ENCODE data around the gene SPAG9. TPM values are rescaled to one million over a fixed set of nuclear protein-coding genes. Genes with fewer than 3 reads are reported as not detected.
A peak's percentile ranks its signal among the peaks of the same experiment; 100 is the strongest.

Gene SPAG9
- total and polyA plus RNA-seq, 12 donors, result 20.7 to 65.8 (median 51.6) TPM

DNA sequence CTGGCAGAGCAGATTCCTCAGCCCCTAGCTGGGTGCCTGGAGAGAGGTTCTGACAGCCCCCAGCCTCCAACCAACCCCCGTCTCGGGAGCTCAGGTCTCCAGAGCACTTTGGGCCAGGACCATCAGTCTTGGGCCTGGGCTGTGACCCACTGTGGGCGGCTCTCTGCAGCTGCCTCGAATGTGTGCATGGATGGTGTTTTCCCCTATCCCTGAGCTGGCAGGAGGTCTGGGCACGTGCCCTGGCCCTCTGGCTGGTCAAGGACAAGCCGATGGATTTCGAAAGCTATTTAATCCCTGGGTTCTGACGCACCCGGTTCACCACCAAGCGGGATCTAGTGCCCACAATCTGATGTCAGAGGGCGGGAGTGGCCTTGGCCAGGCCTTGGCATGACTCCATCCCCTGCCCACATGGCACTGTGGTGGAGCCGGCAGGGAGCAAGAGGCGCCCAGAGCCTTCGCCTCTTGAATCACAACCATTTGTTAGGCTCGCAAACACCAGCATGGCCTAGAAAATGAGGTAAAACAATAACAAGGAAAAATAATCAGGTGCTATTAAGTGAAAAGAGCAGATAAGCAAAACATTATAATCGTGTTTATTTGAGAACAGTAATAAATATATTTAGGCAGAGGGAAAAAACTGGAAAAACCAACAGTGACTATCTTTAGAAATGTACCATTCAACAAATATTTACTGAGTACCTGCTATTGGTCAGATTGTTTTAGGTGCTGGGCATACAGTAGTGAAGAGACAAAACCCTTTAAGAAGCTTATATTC, 185.3 kb downstream of the SPAG9 start:
- WGBS, 2 donors, result 57 to 67% methylated on average over 16 of the region's 16 CpGs
- DNase-seq (peak; percentile 58 to 68), ATAC-seq (peak in 6 of 8 donors; percentile 20 to 60 (median 38))
- Histone ChIP-seq H3K27me3 (no peaks in the 10 kb centered on the region), H3K27ac (peak overlapping the region in 8 of 10 donors; percentile 13 to 76 (median 48)), H3K4me3 (no peak overlapping the region), H3K4me1 (peaks cover 8 to 43% (median 31%) of the 10 kb centered on the region in 9 donors), H3K36me3 (no peaks in the 10 kb centered on the region), H3K9me3 (no peaks in the 10 kb centered on the region)
- intact Hi-C loops (cut with DNase I), result no loop called here
- TF ChIP-seq, protein P1, sequence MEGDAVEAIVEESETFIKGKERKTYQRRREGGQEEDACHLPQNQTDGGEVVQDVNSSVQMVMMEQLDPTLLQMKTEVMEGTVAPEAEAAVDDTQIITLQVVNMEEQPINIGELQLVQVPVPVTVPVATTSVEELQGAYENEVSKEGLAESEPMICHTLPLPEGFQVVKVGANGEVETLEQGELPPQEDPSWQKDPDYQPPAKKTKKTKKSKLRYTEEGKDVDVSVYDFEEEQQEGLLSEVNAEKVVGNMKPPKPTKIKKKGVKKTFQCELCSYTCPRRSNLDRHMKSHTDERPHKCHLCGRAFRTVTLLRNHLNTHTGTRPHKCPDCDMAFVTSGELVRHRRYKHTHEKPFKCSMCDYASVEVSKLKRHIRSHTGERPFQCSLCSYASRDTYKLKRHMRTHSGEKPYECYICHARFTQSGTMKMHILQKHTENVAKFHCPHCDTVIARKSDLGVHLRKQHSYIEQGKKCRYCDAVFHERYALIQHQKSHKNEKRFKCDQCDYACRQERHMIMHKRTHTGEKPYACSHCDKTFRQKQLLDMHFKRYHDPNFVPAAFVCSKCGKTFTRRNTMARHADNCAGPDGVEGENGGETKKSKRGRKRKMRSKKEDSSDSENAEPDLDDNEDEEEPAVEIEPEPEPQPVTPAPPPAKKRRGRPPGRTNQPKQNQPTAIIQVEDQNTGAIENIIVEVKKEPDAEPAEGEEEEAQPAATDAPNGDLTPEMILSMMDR (IDR thresholded peaks at IDR 0.05), result no peak

DNA sequence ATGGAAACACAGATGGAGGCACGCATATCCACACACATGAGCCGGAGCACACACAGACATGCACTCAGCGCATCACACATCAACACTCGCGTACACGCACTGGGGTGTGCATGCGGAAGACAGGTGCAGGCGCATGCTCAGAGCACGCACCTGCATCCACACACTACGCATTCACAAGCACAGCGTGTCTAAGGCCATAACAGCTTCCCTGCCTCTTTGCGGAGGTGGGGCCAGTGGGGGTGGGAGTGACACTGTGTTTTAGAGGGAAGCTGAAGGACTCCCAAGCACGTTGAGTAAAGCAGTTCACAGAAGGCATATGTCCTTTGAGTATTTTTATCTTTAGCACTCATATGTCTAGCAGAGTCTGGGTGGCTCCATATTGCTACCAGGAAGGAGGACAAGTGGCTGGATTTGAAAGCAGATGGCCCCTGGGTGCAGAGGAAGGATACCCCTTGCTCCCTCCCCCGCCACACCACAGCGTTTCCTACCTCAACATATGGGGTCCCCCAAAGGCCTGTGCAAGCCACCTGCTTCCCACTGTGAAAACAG, 185.9 kb downstream of the SPAG9 start:
- TF ChIP-seq, protein P1 (IDR thresholded peaks at IDR 0.05), result no peak
- DNase-seq, result no peak
- H3K4me1 ChIP-seq, result peaks cover 8 to 44% (median 34%) of the 10 kb centered on the region in 9 donors
- 89 to 90% methylated on average over 15 of the region's 15 CpGs for WGBS, 2 donors
- no peaks in the 10 kb centered on the region for H3K9me3 ChIP-seq
- no peaks in the 10 kb centered on the region for H3K27me3 ChIP-seq
- no peak overlapping the region for H3K4me3 ChIP-seq
- intact Hi-C loops (cut with DNase I), result loop anchor here in 2 of 10 donors (5.0 kb wide), 1 partner anchor 67 kb away; the partner anchor contains the start of gene TOB1 (in 2 of the 2)
- ATAC-seq, result no peak
- no peaks in the 10 kb centered on the region for H3K36me3 ChIP-seq
- H3K27ac ChIP-seq, result peak overlapping the region in 7 of 10 donors; percentile 13 to 76 (median 69)

DNA sequence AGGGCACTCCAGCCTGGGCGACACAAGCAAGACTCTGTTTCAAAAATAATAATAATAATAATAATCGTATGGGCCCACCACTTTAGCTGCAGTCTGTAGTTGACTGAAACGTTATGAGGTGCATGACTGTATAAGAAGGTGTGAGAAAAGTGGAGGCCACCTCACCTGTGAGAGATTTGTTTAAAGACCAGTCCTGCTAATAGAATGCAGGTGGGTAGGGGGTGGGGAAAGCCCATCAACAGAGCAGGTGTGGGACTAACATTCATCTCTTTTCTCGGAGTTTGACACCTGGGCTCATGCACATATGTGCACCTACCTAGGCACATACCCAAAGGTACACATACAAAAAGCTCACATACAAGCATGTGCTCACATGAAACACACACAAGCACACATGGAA, 186.5 kb downstream of the SPAG9 start:
- no peak for ATAC-seq
- 91 to 94% methylated on average over 4 of the region's 4 CpGs for WGBS, 2 donors

More for the DNA sequence above, 186.5 kb downstream of the SPAG9 start:
- Histone ChIP-seq H3K27ac (peak overlapping the region in 1 of 10 donors; percentile 47), H3K36me3 (no peaks in the 10 kb centered on the region), H3K9me3 (no peaks in the 10 kb centered on the region), H3K27me3 (no peaks in the 10 kb centered on the region), H3K4me1 (peaks cover 8 to 44% (median 32%) of the 10 kb centered on the region in 9 donors), H3K4me3 (no peak overlapping the region)
- DNase-seq, result no peak
- TF ChIP-seq, protein P1 (IDR thresholded peaks at IDR 0.05), result no peak
- intact Hi-C loops (cut with DNase I), result loop anchor here in 2 of 10 donors (5.0 kb wide), 1 partner anchor 67 kb away; the partner anchor contains the start of gene TOB1 (in 2 of the 2)
